ENCODE measurements around the gene KRT76.
"Not testable (repeated sequence)": the region's sequence is repeated elsewhere in the genome, so short reads cannot be mapped to it uniquely, and the experiment has no call there.

KRT76 gene

GRCh38 chr12:52797529-52797894, 20.4 kb upstream of the KRT76 start:
- TF ChIP-seq CTCF (IDR thresholded peaks at IDR 0.05; ENCODE audit: control insufficient read depth, insufficient read depth, low read depth, low read length, missing control alignments) = no peak
- no peak for DNase-seq (ENCODE audit: low read depth)
- no peak overlapping the region for H3K4me3 ChIP-seq (ENCODE audit: control insufficient read depth, low read depth, low read length)

GRCh38 chr12:52796839-52797528, 19.8 kb upstream of the KRT76 start:
- TF ChIP-seq CTCF (IDR thresholded peaks at IDR 0.05; ENCODE audit: control insufficient read depth, insufficient read depth, low read depth, low read length, missing control alignments) = no peak
- no peak overlapping the region for H3K4me3 ChIP-seq (ENCODE audit: control insufficient read depth, low read depth, low read length)
- no peak for DNase-seq (ENCODE audit: low read depth)

GRCh38 chr12:52796429-52796794, 19.3 kb upstream of the KRT76 start:
- no peak for TF ChIP-seq CTCF (IDR thresholded peaks at IDR 0.05; ENCODE audit: control insufficient read depth, insufficient read depth, low read depth, low read length, missing control alignments)
- no peak for DNase-seq (ENCODE audit: low read depth)
- H3K4me3 ChIP-seq (ENCODE audit: control insufficient read depth, low read depth, low read length) = no peak overlapping the region

GRCh38 chr12:52795694-52796428, 18.7 kb upstream of the KRT76 start, which contains the start of gene KRT3:
KRT3 (minus strand) TSS chr12:52796117; CDS start chr12:52796042, 75 bp downstream.
- DNase-seq (ENCODE audit: low read depth) = no peak
- no peak for TF ChIP-seq CTCF (IDR thresholded peaks at IDR 0.05; ENCODE audit: control insufficient read depth, insufficient read depth, low read depth, low read length, missing control alignments)

GRCh38 chr12:52795332-52795674, 18.2 kb upstream of the KRT76 start:
- not testable (repeated sequence) for H3K4me3 ChIP-seq (ENCODE audit: control insufficient read depth, low read depth, low read length); DNase-seq (ENCODE audit: low read depth)

More at GRCh38 chr12:52795694-52796428, 18.7 kb upstream of the KRT76 start, which contains the start of gene KRT3:
- no peak within 1 kb of the TSS for H3K4me3 ChIP-seq (ENCODE audit: control insufficient read depth, low read depth, low read length)

GRCh38 chr12:52794479-52795331, 17.6 kb upstream of the KRT76 start:
- no peak overlapping the region for H3K4me3 ChIP-seq (ENCODE audit: control insufficient read depth, low read depth, low read length)
- peak; percentile 16 for DNase-seq (ENCODE audit: low read depth)

More at GRCh38 chr12:52794479-52795331, 17.6 kb upstream of the KRT76 start:
- TF ChIP-seq CTCF (IDR thresholded peaks at IDR 0.05; ENCODE audit: control insufficient read depth, insufficient read depth, low read depth, low read length, missing control alignments) = no peak
